HG03342 (cell line): ENCODE measurements around the gene MMADHC.

Experiments used
- ATAC-seq: cut with Tn5 transposase; IDR thresholded peaks from one replicate; pipeline ENCODE4 v1.9.1; 2021; ENCODE audit warnings: mild to moderate bottlenecking, moderate library complexity; ENCODE audit not compliant: unreplicated experiment

The MMADHC gene

GRCh38 chr2:149559341-149560068, 28.1 kb downstream of the MMADHC start:
- no peak for ATAC-seq

GRCh38 chr2:149556452-149556851, 31.1 kb downstream of the MMADHC start:
- ATAC-seq: no peak

GRCh38 chr2:149552830-149553229, 34.7 kb downstream of the MMADHC start:
- no peak for ATAC-seq

GRCh38 chr2:149552226-149552625, 35.3 kb downstream of the MMADHC start:
- ATAC-seq: no peak

GRCh38 chr2:149544692-149545091, 42.9 kb downstream of the MMADHC start:
- no peak for ATAC-seq

- no peak for ATAC-seq
Measured at GRCh38 chr2:149543845-149544244, 43.7 kb downstream of the MMADHC start.

- ATAC-seq: no peak
Measured at GRCh38 chr2:149540138-149540537, 47.4 kb downstream of the MMADHC start.

- ATAC-seq: no peak
Measured at GRCh38 chr2:149538138-149538833, 49.3 kb downstream of the MMADHC start.

GRCh38 chr2:149537092-149537726, 50.4 kb downstream of the MMADHC start:
- ATAC-seq: no peak

GRCh38 chr2:149536649-149537048, 50.9 kb downstream of the MMADHC start:
- no peak for ATAC-seq

GRCh38 chr2:149534674-149535073, 52.9 kb downstream of the MMADHC start:
- no peak for ATAC-seq

- no peak for ATAC-seq
Measured at GRCh38 chr2:149528983-149529382, 58.6 kb downstream of the MMADHC start.

- ATAC-seq: no peak
Measured at GRCh38 chr2:149527998-149528755, 59.4 kb downstream of the MMADHC start.

GRCh38 chr2:149526689-149527088, 60.9 kb downstream of the MMADHC start:
- ATAC-seq: no peak

GRCh38 chr2:149525323-149525722, 62.3 kb downstream of the MMADHC start:
- ATAC-seq: no peak
